ENCODE data around the gene RABGAP1L. TPM values are rescaled to one million over a fixed set of nuclear protein-coding genes. Genes with fewer than 3 reads are reported as not detected.

RABGAP1L gene
- total and polyA plus RNA-seq, 4 donors = 33.7 to 128 (median 62.1) TPM

- H3K4me1 ChIP-seq (ENCODE audit: control insufficient read depth, insufficient read depth, low read length) = no peaks in the 10 kb centered on the region
- no peaks in the 10 kb centered on the region for H3K36me3 ChIP-seq (ENCODE audit: control insufficient read depth, insufficient read depth, low read length)
Measured at GRCh38 chr1:174967845-174968705, 808.8 kb downstream of the RABGAP1L start.

DNA sequence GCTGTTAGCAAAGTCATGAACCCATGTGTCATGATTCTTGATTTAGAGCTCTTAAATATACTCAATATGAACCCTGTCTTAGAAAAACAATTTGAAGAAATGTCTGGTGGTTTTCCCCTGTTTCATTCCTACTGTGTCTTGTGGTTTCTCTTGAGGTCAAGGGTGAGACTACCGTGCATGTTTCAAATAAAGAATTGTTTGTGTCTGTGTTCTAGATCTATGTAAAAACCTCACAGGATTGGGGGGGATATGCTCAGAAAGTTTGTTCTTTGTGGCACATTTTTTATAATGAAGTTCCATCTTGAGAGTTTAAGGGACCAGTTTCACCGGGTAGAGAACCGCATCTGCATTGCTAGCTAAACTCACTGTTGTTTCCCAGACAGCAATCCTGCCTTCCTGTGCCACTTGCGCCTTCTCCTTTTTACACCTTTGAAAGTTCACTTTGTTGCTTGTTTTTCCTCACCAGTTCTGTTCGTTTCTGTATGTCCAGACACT is 809.5 kb downstream of the RABGAP1L start:
- Histone ChIP-seq H3K9me3 (ENCODE audit: control insufficient read depth, insufficient read depth, low read length) (no peaks in the 10 kb centered on the region), H3K4me3 (ENCODE audit: low read depth, low read length) (no peak overlapping the region), H3K4me1 (ENCODE audit: control insufficient read depth, insufficient read depth, low read length) (no peaks in the 10 kb centered on the region), H3K27ac (ENCODE audit: low read depth, low read length) (no peak overlapping the region), H3K27me3 (ENCODE audit: control insufficient read depth, insufficient read depth, low read length) (no peaks in the 10 kb centered on the region), H3K36me3 (ENCODE audit: control insufficient read depth, insufficient read depth, low read length) (no peaks in the 10 kb centered on the region)
- WGBS (ENCODE audit: insufficient coverage) = 90% methylated on average over 2 of the region's 5 CpGs
- no peak for DNase-seq (ENCODE audit: low read depth in 4 of 6, low spot score in 6 of 6)

More at GRCh38 chr1:174967845-174968705, 808.8 kb downstream of the RABGAP1L start:
- WGBS (ENCODE audit: insufficient coverage) = no CpG with 5 or more reads among the region's 4 CpGs
- no peak overlapping the region for H3K4me3 ChIP-seq (ENCODE audit: low read depth, low read length)
- H3K27me3 ChIP-seq (ENCODE audit: control insufficient read depth, insufficient read depth, low read length) = no peaks in the 10 kb centered on the region
- H3K27ac ChIP-seq (ENCODE audit: low read depth, low read length) = no peak overlapping the region
- no peak for DNase-seq (ENCODE audit: low read depth in 4 of 6, low spot score in 6 of 6)
- H3K9me3 ChIP-seq (ENCODE audit: control insufficient read depth, insufficient read depth, low read length) = no peaks in the 10 kb centered on the region

DNA sequence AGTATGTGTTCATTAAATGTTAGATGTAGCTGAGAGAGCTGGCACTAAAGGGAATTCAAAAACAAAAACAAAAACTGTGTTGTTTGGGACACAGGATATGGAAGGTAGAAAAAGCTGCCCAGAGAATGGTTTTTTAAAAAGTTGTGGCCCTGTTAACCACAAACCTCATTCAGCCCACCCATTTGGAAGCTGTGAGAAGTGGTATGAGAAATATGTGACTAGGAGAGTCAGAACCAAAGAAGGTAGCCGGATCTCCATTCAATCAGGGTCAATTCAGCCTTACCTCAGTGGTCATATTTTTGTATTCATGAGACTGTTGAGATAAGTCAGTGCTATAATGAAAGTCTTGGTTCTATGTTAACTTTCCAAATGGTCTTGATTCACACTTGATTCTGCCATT is 810.7 kb downstream of the RABGAP1L start:
- no peak overlapping the region for H3K27ac ChIP-seq (ENCODE audit: low read depth, low read length)
- WGBS (ENCODE audit: insufficient coverage) = no CpG with 5 or more reads among the region's 1 CpG
- DNase-seq (ENCODE audit: low read depth in 4 of 6, low spot score in 6 of 6) = no peak
- H3K27me3 ChIP-seq (ENCODE audit: control insufficient read depth, insufficient read depth, low read length) = no peaks in the 10 kb centered on the region
- H3K4me3 ChIP-seq (ENCODE audit: low read depth, low read length) = no peak overlapping the region
- H3K4me1 ChIP-seq (ENCODE audit: control insufficient read depth, insufficient read depth, low read length) = no peaks in the 10 kb centered on the region
- no peaks in the 10 kb centered on the region for H3K9me3 ChIP-seq (ENCODE audit: control insufficient read depth, insufficient read depth, low read length)
- no peaks in the 10 kb centered on the region for H3K36me3 ChIP-seq (ENCODE audit: control insufficient read depth, insufficient read depth, low read length)

- H3K4me1 ChIP-seq (ENCODE audit: control insufficient read depth, insufficient read depth, low read length) = no peaks in the 10 kb centered on the region
- no peaks in the 10 kb centered on the region for H3K9me3 ChIP-seq (ENCODE audit: control insufficient read depth, insufficient read depth, low read length)
- H3K27ac ChIP-seq (ENCODE audit: low read depth, low read length) = no peak overlapping the region
- H3K4me3 ChIP-seq (ENCODE audit: low read depth, low read length) = no peak overlapping the region
- H3K36me3 ChIP-seq (ENCODE audit: control insufficient read depth, insufficient read depth, low read length) = no peaks in the 10 kb centered on the region
- DNase-seq (ENCODE audit: low read depth in 4 of 6, low spot score in 6 of 6) = no peak
- no peaks in the 10 kb centered on the region for H3K27me3 ChIP-seq (ENCODE audit: control insufficient read depth, insufficient read depth, low read length)
Measured at GRCh38 chr1:174971466-174971865, 812.1 kb downstream of the RABGAP1L start.

DNA sequence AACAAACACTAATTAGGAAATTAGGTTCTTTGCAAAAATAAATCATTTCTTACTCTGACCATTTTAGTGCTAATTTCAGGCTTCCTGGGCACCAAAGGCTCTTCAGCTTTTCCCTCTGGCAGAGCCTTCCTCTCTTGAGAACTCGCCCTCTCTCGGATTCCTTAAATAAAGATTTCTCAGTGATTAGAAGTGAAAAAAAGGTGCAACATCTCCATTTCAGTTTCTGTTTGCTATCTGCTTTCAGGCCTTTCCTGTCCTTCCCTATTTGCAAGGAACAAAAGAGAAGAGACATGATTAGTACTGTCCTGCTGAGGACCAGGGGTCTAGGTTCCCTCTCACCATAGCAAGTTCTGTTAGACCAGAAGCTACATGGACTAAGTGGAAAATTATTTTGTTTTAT is 812.6 kb downstream of the RABGAP1L start:
- H3K4me3 ChIP-seq (ENCODE audit: low read depth, low read length) = no peak overlapping the region
- no peaks in the 10 kb centered on the region for H3K4me1 ChIP-seq (ENCODE audit: control insufficient read depth, insufficient read depth, low read length)
- no peaks in the 10 kb centered on the region for H3K9me3 ChIP-seq (ENCODE audit: control insufficient read depth, insufficient read depth, low read length)
- WGBS (ENCODE audit: insufficient coverage) = no CpG with 5 or more reads among the region's 2 CpGs
- H3K27ac ChIP-seq (ENCODE audit: low read depth, low read length) = no peak overlapping the region
- DNase-seq (ENCODE audit: low read depth in 4 of 6, low spot score in 6 of 6) = no peak
- H3K36me3 ChIP-seq (ENCODE audit: control insufficient read depth, insufficient read depth, low read length) = no peaks in the 10 kb centered on the region
- no peaks in the 10 kb centered on the region for H3K27me3 ChIP-seq (ENCODE audit: control insufficient read depth, insufficient read depth, low read length)

- 84% methylated on average over 2 of the region's 2 CpGs for WGBS (ENCODE audit: insufficient coverage)
- Histone ChIP-seq H3K4me3 (ENCODE audit: low read depth, low read length) (no peak overlapping the region), H3K36me3 (ENCODE audit: control insufficient read depth, insufficient read depth, low read length) (peaks cover 6% of the 10 kb centered on the region), H3K4me1 (ENCODE audit: control insufficient read depth, insufficient read depth, low read length) (no peaks in the 10 kb centered on the region), H3K27ac (ENCODE audit: low read depth, low read length) (no peak overlapping the region), H3K27me3 (ENCODE audit: control insufficient read depth, insufficient read depth, low read length) (no peaks in the 10 kb centered on the region), H3K9me3 (ENCODE audit: control insufficient read depth, insufficient read depth, low read length) (no peaks in the 10 kb centered on the region)
- peak in 1 of 6 donors; percentile 12 for DNase-seq (ENCODE audit: low read depth in 4 of 6, low spot score in 6 of 6)
Measured at GRCh38 chr1:174974711-174975119, 815.4 kb downstream of the RABGAP1L start.

DNA sequence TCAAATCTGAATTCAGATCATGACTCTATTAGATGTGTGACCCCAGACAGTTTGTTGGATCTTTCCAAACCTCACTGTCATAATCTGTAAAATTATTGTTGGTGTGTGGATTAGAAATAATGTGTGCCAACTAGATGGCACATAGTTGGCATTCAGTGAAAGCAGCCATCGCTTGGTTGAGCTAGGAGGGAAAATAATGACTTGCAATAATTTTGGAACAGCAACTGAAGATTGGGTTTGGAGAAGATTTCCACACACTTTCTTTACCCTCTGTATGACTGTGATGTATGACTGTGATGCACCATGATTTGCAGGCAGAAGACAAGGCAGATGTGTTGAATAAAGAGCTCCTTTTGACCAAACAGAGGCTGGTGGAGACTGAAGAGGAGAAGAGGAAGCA is 816.4 kb downstream of the RABGAP1L start:
- no CpG with 5 or more reads among the region's 1 CpG for WGBS (ENCODE audit: insufficient coverage)

GRCh38 chr1:174976436-174977108 is 817.3 kb downstream of the RABGAP1L start:
- Histone ChIP-seq H3K27ac (ENCODE audit: low read depth, low read length) (no peak overlapping the region), H3K4me1 (ENCODE audit: control insufficient read depth, insufficient read depth, low read length) (no peaks in the 10 kb centered on the region), H3K9me3 (ENCODE audit: control insufficient read depth, insufficient read depth, low read length) (no peaks in the 10 kb centered on the region), H3K4me3 (ENCODE audit: low read depth, low read length) (no peak overlapping the region), H3K36me3 (ENCODE audit: control insufficient read depth, insufficient read depth, low read length) (peaks cover 6% of the 10 kb centered on the region), H3K27me3 (ENCODE audit: control insufficient read depth, insufficient read depth, low read length) (no peaks in the 10 kb centered on the region)
- WGBS (ENCODE audit: insufficient coverage) = no CpG with 5 or more reads among the region's 4 CpGs
- peak in 1 of 6 donors; percentile 43 for DNase-seq (ENCODE audit: low read depth in 4 of 6, low spot score in 6 of 6)

More for the DNA sequence above, 816.4 kb downstream of the RABGAP1L start:
- H3K27ac ChIP-seq (ENCODE audit: low read depth, low read length) = no peak overlapping the region
- no peak overlapping the region for H3K4me3 ChIP-seq (ENCODE audit: low read depth, low read length)
- DNase-seq (ENCODE audit: low read depth in 4 of 6, low spot score in 6 of 6) = no peak
- H3K27me3 ChIP-seq (ENCODE audit: control insufficient read depth, insufficient read depth, low read length) = no peaks in the 10 kb centered on the region
- peaks cover 6% of the 10 kb centered on the region for H3K36me3 ChIP-seq (ENCODE audit: control insufficient read depth, insufficient read depth, low read length)
- H3K4me1 ChIP-seq (ENCODE audit: control insufficient read depth, insufficient read depth, low read length) = no peaks in the 10 kb centered on the region
- H3K9me3 ChIP-seq (ENCODE audit: control insufficient read depth, insufficient read depth, low read length) = no peaks in the 10 kb centered on the region

DNA sequence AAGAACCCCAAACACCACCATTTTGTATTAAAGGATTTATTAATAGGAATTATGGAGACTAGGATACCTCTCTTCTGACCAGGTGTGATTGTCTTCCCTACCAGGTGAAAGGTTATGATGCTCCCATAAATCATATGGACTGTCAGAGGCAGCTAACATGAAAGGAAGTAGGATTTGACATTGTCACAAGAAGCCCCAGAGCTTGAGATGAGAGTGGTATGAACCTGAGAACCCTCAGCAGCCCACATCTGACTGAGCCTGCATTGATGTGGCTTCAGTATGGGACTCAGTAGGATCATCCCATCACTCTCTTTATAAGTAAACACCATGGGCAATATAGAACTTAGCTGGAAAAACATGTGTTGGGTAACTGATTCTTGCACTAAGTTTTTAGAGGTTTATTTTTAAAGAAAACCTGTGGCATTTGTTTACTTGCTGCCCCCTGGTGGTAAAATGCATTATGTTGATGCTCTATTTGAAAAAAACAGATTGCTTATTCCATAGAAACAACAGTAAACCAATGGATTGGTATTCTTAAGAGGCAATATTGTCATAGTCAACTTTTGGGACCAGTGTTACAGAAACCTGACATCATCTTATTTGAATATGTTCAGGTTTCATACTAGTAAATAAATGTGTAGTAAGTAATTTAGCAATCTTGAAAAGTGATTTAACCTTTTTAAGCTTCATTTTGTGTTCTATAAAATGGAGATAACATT is 823.8 kb downstream of the RABGAP1L start:
- H3K27me3 ChIP-seq (ENCODE audit: control insufficient read depth, insufficient read depth, low read length) = no peaks in the 10 kb centered on the region
- no peaks in the 10 kb centered on the region for H3K4me1 ChIP-seq (ENCODE audit: control insufficient read depth, insufficient read depth, low read length)
- H3K4me3 ChIP-seq (ENCODE audit: low read depth, low read length) = no peak overlapping the region
- DNase-seq (ENCODE audit: low read depth in 4 of 6, low spot score in 6 of 6) = peak in 4 of 6 donors; percentile 31 to 90 (median 66)
- no peak overlapping the region for H3K27ac ChIP-seq (ENCODE audit: low read depth, low read length)
- peaks cover 6% of the 10 kb centered on the region for H3K36me3 ChIP-seq (ENCODE audit: control insufficient read depth, insufficient read depth, low read length)
- H3K9me3 ChIP-seq (ENCODE audit: control insufficient read depth, insufficient read depth, low read length) = no peaks in the 10 kb centered on the region
